GM10266 (cell line): Measurements from ENCODE around the gene MOCOS.
"Not testable (repeated sequence)": the region's sequence is repeated elsewhere in the genome, so short reads cannot be mapped to it uniquely, and the experiment has no call there.

Source experiments
- DNase-seq: peaks from one replicate; pipeline ENCODE4 v3.0.0; 2012; ENCODE audit errors: extremely low spot score
- TF ChIP-seq, protein P1 (sequence below): IDR thresholded peaks from 2 replicates; pipeline ENCODE4 v1.5.1; 2012; ENCODE audit warnings: mild to moderate bottlenecking, low read depth; ENCODE audit not compliant: control insufficient read depth, insufficient read depth; ENCODE audit errors: missing control alignments

MOCOS gene

DNA sequence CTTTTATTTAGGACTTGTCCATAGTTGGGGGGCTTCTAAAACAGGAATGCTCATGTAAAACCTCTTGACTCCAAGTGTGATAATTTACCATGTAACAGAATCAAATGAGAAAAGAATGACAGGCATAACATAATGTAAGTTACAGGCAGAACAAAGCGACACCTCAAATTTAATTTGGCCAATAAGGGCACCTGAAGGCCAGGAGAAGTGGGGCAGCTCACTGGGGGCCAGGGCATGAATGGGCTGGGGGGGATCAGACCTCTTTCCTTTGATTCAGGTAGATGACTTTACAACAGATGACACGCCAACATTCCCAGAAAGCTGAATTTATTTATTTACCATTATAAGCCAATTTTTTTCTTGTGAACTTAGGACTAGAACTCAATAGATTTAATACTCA lies 14.5 kb downstream of the MOCOS start:
- TF ChIP-seq, protein P1, sequence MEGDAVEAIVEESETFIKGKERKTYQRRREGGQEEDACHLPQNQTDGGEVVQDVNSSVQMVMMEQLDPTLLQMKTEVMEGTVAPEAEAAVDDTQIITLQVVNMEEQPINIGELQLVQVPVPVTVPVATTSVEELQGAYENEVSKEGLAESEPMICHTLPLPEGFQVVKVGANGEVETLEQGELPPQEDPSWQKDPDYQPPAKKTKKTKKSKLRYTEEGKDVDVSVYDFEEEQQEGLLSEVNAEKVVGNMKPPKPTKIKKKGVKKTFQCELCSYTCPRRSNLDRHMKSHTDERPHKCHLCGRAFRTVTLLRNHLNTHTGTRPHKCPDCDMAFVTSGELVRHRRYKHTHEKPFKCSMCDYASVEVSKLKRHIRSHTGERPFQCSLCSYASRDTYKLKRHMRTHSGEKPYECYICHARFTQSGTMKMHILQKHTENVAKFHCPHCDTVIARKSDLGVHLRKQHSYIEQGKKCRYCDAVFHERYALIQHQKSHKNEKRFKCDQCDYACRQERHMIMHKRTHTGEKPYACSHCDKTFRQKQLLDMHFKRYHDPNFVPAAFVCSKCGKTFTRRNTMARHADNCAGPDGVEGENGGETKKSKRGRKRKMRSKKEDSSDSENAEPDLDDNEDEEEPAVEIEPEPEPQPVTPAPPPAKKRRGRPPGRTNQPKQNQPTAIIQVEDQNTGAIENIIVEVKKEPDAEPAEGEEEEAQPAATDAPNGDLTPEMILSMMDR: no peak
- no peak for DNase-seq

DNA sequence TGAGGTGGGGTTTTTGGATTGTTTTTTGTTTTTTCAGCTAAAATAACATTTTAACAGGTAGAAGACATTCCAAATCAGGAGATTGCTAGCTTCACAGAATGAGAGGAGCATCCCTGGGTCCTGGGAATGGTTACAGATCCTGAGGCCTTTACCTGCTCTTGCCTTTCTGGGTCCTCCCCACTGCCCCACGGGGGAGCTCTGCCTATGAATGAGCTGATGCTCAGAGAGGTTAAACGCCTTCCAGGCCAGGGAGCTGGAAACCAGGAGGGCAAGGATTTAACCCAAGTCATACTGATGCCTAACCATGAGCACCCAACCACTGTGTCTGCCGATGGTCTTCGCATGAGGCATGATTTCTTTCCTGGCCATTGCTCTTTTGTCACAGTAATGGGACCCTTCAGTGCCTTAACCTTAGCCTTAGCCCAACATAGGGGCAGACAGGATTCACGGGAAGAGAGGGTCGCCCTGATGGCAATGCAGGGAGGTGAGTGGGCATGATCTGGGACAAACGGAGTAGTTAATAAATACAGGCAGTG lies 16.1 kb downstream of the MOCOS start:
- DNase-seq: no peak
- TF ChIP-seq, protein P1: no peak

DNA sequence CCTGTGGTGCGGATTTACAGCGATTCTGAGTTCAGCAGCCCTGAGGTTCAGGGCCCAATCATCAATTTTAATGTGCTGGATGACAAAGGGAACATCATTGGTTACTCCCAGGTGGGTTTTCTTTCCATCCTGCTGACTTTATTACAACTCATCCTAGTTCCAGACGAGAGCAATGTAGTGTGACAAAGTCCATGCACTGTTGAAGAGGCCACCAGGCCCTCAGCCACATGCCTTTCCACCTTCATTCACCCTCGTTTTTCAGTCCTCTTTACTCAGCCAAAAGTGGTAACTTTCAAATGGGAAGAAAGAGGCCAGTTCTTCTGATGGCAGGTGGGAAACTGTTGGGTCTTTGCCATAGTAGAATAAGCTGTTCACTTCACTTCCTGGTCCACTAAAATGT lies 17.9 kb downstream of the MOCOS start:
- TF ChIP-seq, protein P1: no peak
- DNase-seq: no peak

DNA sequence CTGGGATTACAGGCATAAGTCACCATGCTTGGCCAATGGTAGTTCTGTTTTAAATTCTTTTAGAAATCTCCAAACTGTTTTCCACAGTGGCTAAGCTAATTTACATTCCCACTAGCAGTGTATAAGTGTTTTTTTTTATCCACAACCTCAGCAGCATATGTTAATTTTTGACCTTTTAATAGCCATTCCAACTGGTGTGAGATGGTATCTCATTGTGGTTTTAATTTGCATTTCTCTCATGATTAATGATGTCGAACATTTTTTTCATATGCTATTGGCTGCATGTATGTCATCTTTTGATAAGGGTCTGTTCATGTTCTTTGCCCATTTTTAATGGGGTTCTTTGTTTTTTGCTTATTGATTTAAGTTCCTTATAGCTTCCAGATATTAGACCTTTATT lies 20.0 kb downstream of the MOCOS start:
- no peak for DNase-seq
- TF ChIP-seq, protein P1: no peak

DNA sequence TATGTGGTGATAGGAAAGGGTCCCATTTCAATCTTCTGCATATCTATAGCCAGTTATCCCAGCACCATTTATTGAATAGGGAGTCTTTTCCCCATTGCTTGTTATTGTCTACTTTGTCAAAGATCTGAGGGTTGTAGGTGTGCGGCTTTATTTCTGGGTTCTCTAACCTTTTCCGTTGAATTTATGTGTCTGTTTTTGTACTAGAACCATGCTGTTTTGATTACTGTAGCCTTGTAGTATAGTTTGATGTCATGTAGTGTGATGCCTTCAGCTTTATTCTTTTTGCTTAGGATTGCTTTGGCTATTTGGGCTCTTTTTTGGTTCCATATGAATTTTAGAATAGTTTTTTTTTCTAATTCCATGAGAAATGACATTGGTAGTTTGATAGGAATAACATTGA lies 20.7 kb downstream of the MOCOS start:
- not testable (repeated sequence) for DNase-seq

DNA sequence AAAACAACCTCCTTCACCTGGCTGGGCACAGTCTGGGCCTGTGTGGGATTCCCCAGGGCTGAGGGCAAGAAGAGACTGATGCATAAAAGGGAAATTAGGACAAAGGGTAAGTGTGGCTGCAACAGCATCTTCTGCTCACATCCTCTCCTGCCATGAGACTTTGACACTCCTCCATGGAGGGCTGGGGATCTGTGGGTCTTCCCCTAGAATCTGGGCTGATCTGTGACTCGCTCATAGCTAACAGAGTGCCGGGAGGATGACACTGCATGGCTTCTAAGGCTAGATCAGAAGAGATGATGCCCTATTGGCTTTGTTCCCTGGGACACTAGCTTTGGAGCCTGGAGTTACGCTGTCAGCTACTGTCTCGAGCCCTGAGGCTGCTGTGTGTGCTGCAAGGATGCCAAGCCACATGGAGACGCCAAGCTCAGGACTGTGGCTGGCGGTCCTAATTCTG lies 24.3 kb downstream of the MOCOS start:
- TF ChIP-seq, protein P1: no peak
- DNase-seq: no peak

DNA sequence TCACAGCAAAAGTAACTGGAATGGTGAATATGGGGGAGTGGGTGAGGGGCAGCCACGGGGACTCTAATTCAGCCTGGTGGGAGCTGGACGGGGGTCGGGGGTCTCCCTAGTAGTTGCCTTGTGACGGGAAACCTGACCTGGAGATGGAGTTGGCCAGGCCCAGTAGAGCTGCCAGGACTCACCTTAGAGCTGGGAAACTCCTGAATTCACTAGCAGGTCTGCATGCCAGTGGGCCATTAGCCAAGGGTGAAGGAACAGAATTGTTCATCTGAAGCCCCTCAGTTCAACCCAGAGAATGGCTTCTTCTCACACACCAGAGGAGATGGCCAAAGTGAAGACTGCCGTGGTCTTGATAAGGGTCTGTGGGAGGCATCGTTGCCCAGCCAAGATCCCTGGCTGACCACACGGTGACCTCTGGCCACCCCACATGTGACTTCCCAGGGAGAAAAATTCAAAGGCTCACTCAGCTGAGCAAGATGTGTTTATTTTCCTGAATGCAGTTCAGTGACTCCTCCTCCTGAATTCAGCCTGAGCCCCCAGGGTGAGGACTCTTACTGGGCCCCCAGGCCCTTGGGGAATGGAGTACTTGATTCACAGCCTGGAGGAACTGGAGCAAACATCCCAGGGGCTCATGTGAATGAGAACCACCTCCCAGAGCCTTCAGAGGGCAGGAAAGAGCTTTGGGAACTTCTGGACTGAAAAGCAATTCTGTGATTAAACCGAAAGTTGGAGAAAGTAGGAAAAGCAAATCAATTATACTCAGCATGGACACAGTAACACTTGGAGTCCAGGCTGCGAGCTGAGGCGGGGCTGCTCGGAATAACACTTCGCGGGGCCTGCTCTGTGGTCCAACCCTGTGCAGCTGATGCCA lies 25.2 kb downstream of the MOCOS start:
- DNase-seq: no peak
- TF ChIP-seq, protein P1: no peak
